Astrocyte (in vitro differentiated cells and primary cell): ENCODE results near the gene COL23A1. TPM values are rescaled to one million over a fixed set of nuclear protein-coding genes. Genes with fewer than 3 reads are reported as not detected.

Experiments used
- DNase-seq: peaks from one replicate; pipeline ENCODE4 v3.0.0-alpha.2; 2010; ENCODE audit warnings: low read depth
- FAIRE-seq: peaks from 2 replicates; lab custom pipeline; 2011; peaks lifted over from hg19 to GRCh38; lab: Jason Lieb, UNC
- H2AFZ ChIP-seq: 2 replicates; pipeline ENCODE4 v1.6.0; 2012; ENCODE audit warnings: low read depth, low read length, inconsistent platforms
- H3K27ac ChIP-seq: 2 replicates; pipeline ENCODE4 v1.5.1; 2011; ENCODE audit warnings: low read depth, low read length, inconsistent platforms
- H3K27me3 ChIP-seq: 2 replicates; pipeline ENCODE4 v1.6.0; 2011; ENCODE audit warnings: low read length, inconsistent platforms; ENCODE audit not compliant: insufficient read depth
- H3K36me3 ChIP-seq: 2 replicates; pipeline ENCODE4 v1.5.1; 2011; ENCODE audit warnings: low read length, inconsistent platforms; ENCODE audit not compliant: insufficient read depth
- H3K4me1 ChIP-seq: 2 replicates; pipeline ENCODE4 v1.5.1; 2011; ENCODE audit warnings: low read length, inconsistent platforms; ENCODE audit not compliant: insufficient read depth
- H3K4me2 ChIP-seq: 2 replicates; pipeline ENCODE4 v1.6.0; 2012; ENCODE audit warnings: low read length, inconsistent platforms
- H3K4me3 ChIP-seq: 2 replicates; pipeline ENCODE4 v1.5.1; 2011; ENCODE audit warnings: low read depth, mild to moderate bottlenecking, low read length, inconsistent platforms; ENCODE audit not compliant: insufficient read depth
- H3K79me2 ChIP-seq: 2 replicates; pipeline ENCODE4 v1.6.0; 2012; ENCODE audit warnings: mild to moderate bottlenecking, low read length, inconsistent platforms; ENCODE audit not compliant: insufficient read depth
- H3K9ac ChIP-seq: 2 replicates; pipeline ENCODE4 v1.6.0; 2012; ENCODE audit warnings: mild to moderate bottlenecking, low read length, inconsistent platforms
- H3K9me3 ChIP-seq: 2 replicates; pipeline ENCODE4 v1.5.1; 2012; ENCODE audit warnings: low read depth, mild to moderate bottlenecking, low read length, inconsistent platforms; ENCODE audit not compliant: insufficient read depth
- H4K20me1 ChIP-seq: 2 replicates; pipeline ENCODE4 v1.6.0; 2012; ENCODE audit warnings: low read length, inconsistent platforms; ENCODE audit not compliant: insufficient read depth
- H3K27ac Mint-ChIP-seq: one replicate; pipeline ENCODE4 v1.8.0; 2021; ENCODE audit warnings: mild to moderate bottlenecking, mixed read lengths; ENCODE audit not compliant: unreplicated experiment
- H3K27me3 Mint-ChIP-seq: one replicate; pipeline ENCODE4 v1.8.0; 2021; ENCODE audit warnings: low read depth, mixed read lengths; ENCODE audit not compliant: unreplicated experiment
- H3K36me3 Mint-ChIP-seq: one replicate; pipeline ENCODE4 v1.8.0; 2021; ENCODE audit warnings: low read depth, mixed read lengths; ENCODE audit not compliant: unreplicated experiment
- H3K4me1 Mint-ChIP-seq: one replicate; pipeline ENCODE4 v1.8.0; 2021; ENCODE audit warnings: low read depth, mixed read lengths; ENCODE audit not compliant: unreplicated experiment
- H3K4me3 Mint-ChIP-seq: one replicate; pipeline ENCODE4 v1.8.0; 2021; ENCODE audit warnings: mild to moderate bottlenecking, moderate library complexity, mixed read lengths; ENCODE audit not compliant: unreplicated experiment
- H3K9me3 Mint-ChIP-seq: one replicate; pipeline ENCODE4 v1.8.0; 2021; ENCODE audit warnings: mild to moderate bottlenecking, mixed read lengths; ENCODE audit not compliant: unreplicated experiment
- EZH2 ChIP-seq: IDR thresholded peaks from 2 replicates; pipeline ENCODE4 v1.6.1; 2012; ENCODE audit warnings: mild to moderate bottlenecking, low read length, inconsistent platforms; ENCODE audit not compliant: insufficient read depth
- total RNA-seq: library from RNA; stranded (reverse); gene quantifications from 2 replicates; pipeline ENCODE4 v1.2.1, GENCODE V29; 2021
- TF ChIP-seq, protein P1 (sequence below): IDR thresholded peaks from 2 replicates; pipeline ENCODE4 v1.5.1; 2011; ENCODE audit warnings: low read depth, mild to moderate bottlenecking, inconsistent platforms, low read length, moderate library complexity; ENCODE audit not compliant: insufficient read depth

The COL23A1 gene
- total RNA-seq, 1 donor from 2014 or later: 0.16 TPM

DNA sequence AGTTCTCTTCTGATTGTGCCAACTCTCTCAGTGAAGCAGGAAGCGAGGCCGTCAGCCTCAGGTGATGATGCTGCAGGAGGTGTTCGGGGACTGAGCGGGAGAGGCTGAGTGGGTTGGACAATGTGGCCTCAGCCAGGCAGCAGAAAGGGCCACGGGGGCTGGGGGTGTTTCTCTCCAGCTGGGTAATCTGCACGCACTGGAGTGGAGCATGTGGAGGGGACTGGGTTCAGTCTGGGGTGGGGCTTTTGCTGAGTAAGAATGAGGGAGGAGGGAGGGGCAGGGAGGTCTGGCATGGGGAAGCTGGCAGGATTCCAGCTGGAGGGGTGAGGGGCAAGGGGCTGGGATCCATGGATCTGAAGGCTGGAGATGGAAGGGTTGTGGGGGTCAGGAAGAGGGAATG is 296.8 kb downstream of the COL23A1 start:
- H3K4me3 ChIP-seq: no peak overlapping the region
- no peak overlapping the region for H3K27ac Mint-ChIP-seq
- H3K9me3 Mint-ChIP-seq: peaks cover 9% of the 10 kb centered on the region
- H3K79me2 ChIP-seq: no peaks in the 10 kb centered on the region
- no peak overlapping the region for H2AFZ ChIP-seq
- FAIRE-seq (no peak), DNase-seq (no peak)
- H3K27me3 Mint-ChIP-seq: peaks cover 66% of the 10 kb centered on the region
- H3K36me3 ChIP-seq: no peaks in the 10 kb centered on the region
- H3K4me1 Mint-ChIP-seq: no peaks in the 10 kb centered on the region
- H4K20me1 ChIP-seq: no peaks in the 10 kb centered on the region
- no peaks in the 10 kb centered on the region for H3K36me3 Mint-ChIP-seq
- no peak overlapping the region for H3K4me3 Mint-ChIP-seq
- H3K9me3 ChIP-seq: peaks cover 3% of the 10 kb centered on the region
- no peak overlapping the region for H3K27ac ChIP-seq
- TF ChIP-seq EZH2: no peak
- TF ChIP-seq, protein P1, sequence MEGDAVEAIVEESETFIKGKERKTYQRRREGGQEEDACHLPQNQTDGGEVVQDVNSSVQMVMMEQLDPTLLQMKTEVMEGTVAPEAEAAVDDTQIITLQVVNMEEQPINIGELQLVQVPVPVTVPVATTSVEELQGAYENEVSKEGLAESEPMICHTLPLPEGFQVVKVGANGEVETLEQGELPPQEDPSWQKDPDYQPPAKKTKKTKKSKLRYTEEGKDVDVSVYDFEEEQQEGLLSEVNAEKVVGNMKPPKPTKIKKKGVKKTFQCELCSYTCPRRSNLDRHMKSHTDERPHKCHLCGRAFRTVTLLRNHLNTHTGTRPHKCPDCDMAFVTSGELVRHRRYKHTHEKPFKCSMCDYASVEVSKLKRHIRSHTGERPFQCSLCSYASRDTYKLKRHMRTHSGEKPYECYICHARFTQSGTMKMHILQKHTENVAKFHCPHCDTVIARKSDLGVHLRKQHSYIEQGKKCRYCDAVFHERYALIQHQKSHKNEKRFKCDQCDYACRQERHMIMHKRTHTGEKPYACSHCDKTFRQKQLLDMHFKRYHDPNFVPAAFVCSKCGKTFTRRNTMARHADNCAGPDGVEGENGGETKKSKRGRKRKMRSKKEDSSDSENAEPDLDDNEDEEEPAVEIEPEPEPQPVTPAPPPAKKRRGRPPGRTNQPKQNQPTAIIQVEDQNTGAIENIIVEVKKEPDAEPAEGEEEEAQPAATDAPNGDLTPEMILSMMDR: no peak
- no peaks in the 10 kb centered on the region for H3K27me3 ChIP-seq
- H3K4me2 ChIP-seq: no peak overlapping the region
- no peak overlapping the region for H3K9ac ChIP-seq
- no peaks in the 10 kb centered on the region for H3K4me1 ChIP-seq

DNA sequence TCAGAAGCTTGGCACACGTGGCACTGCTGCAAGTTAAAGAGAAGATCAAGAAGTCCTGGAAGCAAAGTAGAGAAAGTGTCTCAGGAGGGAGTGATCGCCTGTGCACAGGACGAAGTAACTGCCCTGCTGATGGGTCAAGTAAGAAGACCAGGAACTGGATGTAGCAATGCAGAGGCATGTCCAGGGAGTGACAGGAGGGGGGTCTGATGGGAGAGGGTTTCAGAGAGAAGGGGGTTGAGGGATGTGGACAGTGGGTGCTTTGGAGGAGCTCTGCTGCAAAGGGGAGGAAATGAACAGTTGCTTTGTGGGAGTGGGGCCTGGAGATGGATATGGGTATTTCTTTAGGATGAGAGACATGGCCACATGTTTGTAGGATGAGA is 297.4 kb downstream of the COL23A1 start:
- no peaks in the 10 kb centered on the region for H3K4me1 Mint-ChIP-seq
- Histone ChIP-seq H3K4me3 (no peak overlapping the region), H3K9me3 (peaks cover 3% of the 10 kb centered on the region), H3K27me3 (no peaks in the 10 kb centered on the region), H3K36me3 (no peaks in the 10 kb centered on the region), H3K79me2 (no peaks in the 10 kb centered on the region), H3K27ac (no peak overlapping the region), H2AFZ (no peak overlapping the region), H3K4me2 (no peak overlapping the region), H3K4me1 (no peaks in the 10 kb centered on the region), H3K9ac (no peak overlapping the region), H4K20me1 (no peaks in the 10 kb centered on the region)
- H3K27me3 Mint-ChIP-seq: peaks cover 70% of the 10 kb centered on the region
- peaks cover 9% of the 10 kb centered on the region for H3K9me3 Mint-ChIP-seq
- DNase-seq (no peak), FAIRE-seq (no peak)
- no peaks in the 10 kb centered on the region for H3K36me3 Mint-ChIP-seq
- TF ChIP-seq EZH2: no peak
- TF ChIP-seq, protein P1: no peak
- no peak overlapping the region for H3K27ac Mint-ChIP-seq
- H3K4me3 Mint-ChIP-seq: no peak overlapping the region

DNA sequence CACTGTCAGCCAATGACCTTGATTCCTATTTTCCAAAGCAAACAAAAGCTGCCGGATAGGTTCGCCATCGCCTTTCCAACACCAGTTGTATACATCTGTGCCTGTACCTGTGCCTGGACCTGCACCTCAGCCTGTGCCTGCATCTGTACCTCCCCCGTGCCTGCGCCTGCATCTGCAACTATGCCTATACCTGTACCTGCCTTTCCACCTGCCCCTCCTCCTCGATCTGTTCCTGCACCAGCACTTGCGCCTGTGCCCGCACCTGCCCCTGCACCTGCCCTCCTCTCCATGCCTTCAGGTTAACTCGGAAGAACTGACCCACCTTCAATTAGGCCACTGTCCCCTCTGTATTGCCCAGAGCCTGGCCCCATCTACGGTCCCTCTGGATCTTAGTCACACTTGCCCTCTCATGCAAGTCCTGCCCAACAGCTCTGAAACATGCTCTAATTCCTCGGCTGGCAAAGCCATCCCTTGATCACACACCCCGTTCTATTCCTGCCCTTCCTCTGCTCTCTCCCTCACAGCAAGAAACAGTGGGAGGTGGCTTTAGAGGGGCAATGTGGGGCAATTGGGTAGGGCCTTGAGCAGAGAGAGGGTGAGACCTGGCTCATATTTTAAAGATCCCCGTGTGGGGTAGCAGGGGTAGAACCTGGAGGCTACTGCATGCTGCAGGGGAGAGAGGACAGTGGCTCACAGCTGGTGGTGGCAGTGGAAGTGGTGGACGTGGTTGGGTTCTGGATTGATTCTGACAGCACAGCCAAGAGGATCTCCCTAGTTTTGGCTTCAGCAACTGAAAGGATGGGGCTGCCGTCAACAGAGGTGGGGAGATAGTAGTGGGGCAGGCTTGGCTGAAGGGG is 298.0 kb downstream of the COL23A1 start:
- no peaks in the 10 kb centered on the region for H4K20me1 ChIP-seq
- Mint-ChIP-seq H3K27me3 (peaks cover 74% of the 10 kb centered on the region), H3K9me3 (peaks cover 9% of the 10 kb centered on the region), H3K4me1 (no peaks in the 10 kb centered on the region), H3K4me3 (no peak overlapping the region), H3K27ac (no peak overlapping the region), H3K36me3 (no peaks in the 10 kb centered on the region)
- DNase-seq (no peak), FAIRE-seq (no peak)
- TF ChIP-seq EZH2: no peak
- TF ChIP-seq, protein P1: no peak
- no peak overlapping the region for H3K27ac ChIP-seq
- no peak overlapping the region for H3K4me3 ChIP-seq
- H3K9me3 ChIP-seq: peaks cover 3% of the 10 kb centered on the region
- no peaks in the 10 kb centered on the region for H3K27me3 ChIP-seq
- H3K79me2 ChIP-seq: no peaks in the 10 kb centered on the region
- H2AFZ ChIP-seq: no peak overlapping the region
- H3K4me2 ChIP-seq: no peak overlapping the region
- no peaks in the 10 kb centered on the region for H3K36me3 ChIP-seq
- no peaks in the 10 kb centered on the region for H3K4me1 ChIP-seq
- H3K9ac ChIP-seq: no peak overlapping the region
